Lung (tissue), 12 donors: ENCODE data around the gene RANBP17. TPM values are rescaled to one million over a fixed set of nuclear protein-coding genes. Genes with fewer than 3 reads are reported as not detected.

Source experiments
- ATAC-seq: fragments of 200-7000 bp; cut with Tn5 transposase; one replicate; pipeline ENCODE4 v1.9.1; 2020; ENCODE audit warnings: moderate number of reproducible peaks; ENCODE audit not compliant: insufficient read depth, low FRiP score
- DNase-seq, 3 donors: peaks; one replicate each; pipeline ENCODE4 v3.0.0-alpha.2; 2013 to 2017
- H3K27ac ChIP-seq, 2 donors: one replicate each; pipeline ENCODE4 v1.5.1; 2013; ENCODE audit warnings: mild to moderate bottlenecking in 2 of 2, moderate library complexity in 2 of 2, control low read depth in 1 of 2, inconsistent platforms in 1 of 2, low read depth in 1 of 2, low read length in 1 of 2
- H3K27me3 ChIP-seq, 3 donors: one replicate each; pipeline ENCODE4 v1.5.1; 2013; ENCODE audit warnings: low read length in 2 of 3; ENCODE audit not compliant: control insufficient read depth in 3 of 3, insufficient read depth in 3 of 3
- H3K36me3 ChIP-seq, 4 donors: one replicate each; pipeline ENCODE4 v1.5.1; 2013; ENCODE audit warnings: low read length in 4 of 4, mild to moderate bottlenecking in 1 of 4, moderate library complexity in 1 of 4; ENCODE audit not compliant: control insufficient read depth in 4 of 4, insufficient read depth in 4 of 4
- H3K4me1 ChIP-seq, 5 donors: one replicate each; pipeline ENCODE4 v1.5.1; 2013; ENCODE audit warnings: low read length in 5 of 5, mild to moderate bottlenecking in 2 of 5, moderate library complexity in 1 of 5; ENCODE audit not compliant: control insufficient read depth in 5 of 5, insufficient read depth in 5 of 5
- H3K4me3 ChIP-seq: one replicate; pipeline ENCODE4 v1.5.1; 2013; ENCODE audit warnings: mild to moderate bottlenecking, control low read depth, moderate library complexity
- H3K9ac ChIP-seq, 2 donors: one replicate each; pipeline ENCODE4 v1.5.1; 2013; ENCODE audit warnings: low read length in 2 of 2, control low read depth in 1 of 2; ENCODE audit not compliant: insufficient read depth in 1 of 2
- H3K9me3 ChIP-seq, 4 donors: one replicate each; pipeline ENCODE4 v1.5.1; 2013; ENCODE audit warnings: low read length in 3 of 4, mild to moderate bottlenecking in 1 of 4, moderate library complexity in 1 of 4; ENCODE audit not compliant: control insufficient read depth in 4 of 4, insufficient read depth in 3 of 4
- WGBS, 2 donors: extraction: QIAGEN DNeasy Blood & Tissue Kit; methylation state at CpG; one replicate each; pipeline ENCODE4 v1.1.7; 2013; 5-methylcytosine and 5-hydroxymethylcytosine counted together
- polyA plus RNA-seq, 2 donors: library from polyadenylated mRNA; stranded (reverse); fragments of 200-250 nt; gene quantifications; one replicate each; pipeline ENCODE4 v1.2.1, GENCODE V29; 2013
- total RNA-seq, 2 donors: library from RNA; depleted of rRNA in 1 of 2; stranded (reverse); fragments of >200 nt in 1 of 2; gene quantifications; one replicate each; pipeline ENCODE4 v1.2.1, GENCODE V29; 2014 to 2021
- TF ChIP-seq, protein P1 (sequence below): IDR thresholded peaks from 2 replicates; pipeline ENCODE4 v1.5.1; 2012; ENCODE audit warnings: mild to moderate bottlenecking; ENCODE audit errors: control extremely low read depth, extremely low read depth
- donor health status: control.
- donor health status: control.
- donor health status: Bipolar disorder and iron deficiency.
- donor health status: healthy.
- donor health status: DM: yes; HTN: yes; CAD: no.

RANBP17 gene
- total and polyA plus RNA-seq, 4 donors, result 1.8 to 130 (median 11.0) TPM

DNA sequence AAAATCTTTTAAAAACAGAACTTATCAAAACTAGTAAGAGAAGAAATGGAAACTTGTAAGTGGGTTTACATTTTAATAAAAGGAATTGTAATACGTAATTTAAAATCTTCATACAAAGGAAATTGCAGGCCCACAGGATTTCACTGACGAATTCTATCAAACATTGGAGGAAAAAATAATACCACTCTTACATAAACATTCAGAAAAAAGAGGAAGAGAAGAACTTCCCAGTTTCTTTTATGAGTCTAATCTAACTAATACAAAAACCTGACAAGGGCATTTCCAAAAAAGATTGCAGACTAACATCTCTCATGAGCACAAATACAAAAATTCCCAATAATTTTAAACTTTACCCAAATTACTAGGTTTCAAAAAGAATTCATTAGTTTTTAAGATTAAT lies 149.0 kb downstream of the RANBP17 start:
- H3K36me3 ChIP-seq, result no peaks in the 10 kb centered on the region
- no peak overlapping the region for H3K27ac ChIP-seq
- ATAC-seq, result no peak
- H3K4me1 ChIP-seq, result no peaks in the 10 kb centered on the region
- WGBS, 2 donors, result 16 to 49% methylated on average over 2 of the region's 2 CpGs
- no peak for DNase-seq
- TF ChIP-seq, protein P1, sequence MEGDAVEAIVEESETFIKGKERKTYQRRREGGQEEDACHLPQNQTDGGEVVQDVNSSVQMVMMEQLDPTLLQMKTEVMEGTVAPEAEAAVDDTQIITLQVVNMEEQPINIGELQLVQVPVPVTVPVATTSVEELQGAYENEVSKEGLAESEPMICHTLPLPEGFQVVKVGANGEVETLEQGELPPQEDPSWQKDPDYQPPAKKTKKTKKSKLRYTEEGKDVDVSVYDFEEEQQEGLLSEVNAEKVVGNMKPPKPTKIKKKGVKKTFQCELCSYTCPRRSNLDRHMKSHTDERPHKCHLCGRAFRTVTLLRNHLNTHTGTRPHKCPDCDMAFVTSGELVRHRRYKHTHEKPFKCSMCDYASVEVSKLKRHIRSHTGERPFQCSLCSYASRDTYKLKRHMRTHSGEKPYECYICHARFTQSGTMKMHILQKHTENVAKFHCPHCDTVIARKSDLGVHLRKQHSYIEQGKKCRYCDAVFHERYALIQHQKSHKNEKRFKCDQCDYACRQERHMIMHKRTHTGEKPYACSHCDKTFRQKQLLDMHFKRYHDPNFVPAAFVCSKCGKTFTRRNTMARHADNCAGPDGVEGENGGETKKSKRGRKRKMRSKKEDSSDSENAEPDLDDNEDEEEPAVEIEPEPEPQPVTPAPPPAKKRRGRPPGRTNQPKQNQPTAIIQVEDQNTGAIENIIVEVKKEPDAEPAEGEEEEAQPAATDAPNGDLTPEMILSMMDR, result no peak
- H3K4me3 ChIP-seq, result no peak overlapping the region
- H3K27me3 ChIP-seq, result no peaks in the 10 kb centered on the region
- no peak overlapping the region for H3K9ac ChIP-seq
- no peaks in the 10 kb centered on the region for H3K9me3 ChIP-seq

DNA sequence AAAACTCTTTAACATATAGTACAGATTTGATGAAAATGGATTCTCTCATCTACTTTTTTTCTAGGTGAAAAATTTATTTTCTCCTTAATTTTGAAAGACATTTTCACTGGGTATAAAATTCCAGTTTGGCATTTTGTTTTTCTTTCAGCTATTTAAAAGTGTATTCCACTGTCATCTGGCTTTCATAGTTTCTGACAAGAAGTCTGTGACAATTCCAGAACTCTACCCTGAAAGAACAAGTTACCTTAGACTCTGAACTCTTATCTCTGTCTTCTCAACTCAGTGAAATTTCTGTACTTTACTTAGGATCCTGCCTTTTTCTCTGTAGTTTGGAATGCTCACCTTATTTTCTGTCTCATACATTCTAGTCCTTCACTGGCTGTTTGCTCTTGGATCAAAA lies 161.7 kb downstream of the RANBP17 start:
- no peak for DNase-seq
- peaks cover 0 to 13% (median 7%) of the 10 kb centered on the region in 4 donors for H3K9me3 ChIP-seq
- H3K4me1 ChIP-seq, result no peaks in the 10 kb centered on the region
- no peak overlapping the region for H3K4me3 ChIP-seq
- TF ChIP-seq, protein P1, result no peak
- H3K36me3 ChIP-seq, result no peaks in the 10 kb centered on the region
- no peak for ATAC-seq
- H3K9ac ChIP-seq, result no peak overlapping the region
- no peak overlapping the region for H3K27ac ChIP-seq
- no peaks in the 10 kb centered on the region for H3K27me3 ChIP-seq

- H3K9ac ChIP-seq, result no peak overlapping the region
- H3K36me3 ChIP-seq, result peaks cover 0 to 2% (median 0%) of the 10 kb centered on the region in 4 donors
- DNase-seq (no peak), ATAC-seq (no peak)
- H3K4me3 ChIP-seq, result no peak overlapping the region
- H3K27ac ChIP-seq, result no peak overlapping the region
- TF ChIP-seq, protein P1, result no peak
- no peaks in the 10 kb centered on the region for H3K27me3 ChIP-seq
- no peaks in the 10 kb centered on the region for H3K4me1 ChIP-seq
- peaks cover 0 to 13% (median 7%) of the 10 kb centered on the region in 4 donors for H3K9me3 ChIP-seq
Measured at GRCh38 chr5:171024084-171024483, 162.3 kb downstream of the RANBP17 start.

DNA sequence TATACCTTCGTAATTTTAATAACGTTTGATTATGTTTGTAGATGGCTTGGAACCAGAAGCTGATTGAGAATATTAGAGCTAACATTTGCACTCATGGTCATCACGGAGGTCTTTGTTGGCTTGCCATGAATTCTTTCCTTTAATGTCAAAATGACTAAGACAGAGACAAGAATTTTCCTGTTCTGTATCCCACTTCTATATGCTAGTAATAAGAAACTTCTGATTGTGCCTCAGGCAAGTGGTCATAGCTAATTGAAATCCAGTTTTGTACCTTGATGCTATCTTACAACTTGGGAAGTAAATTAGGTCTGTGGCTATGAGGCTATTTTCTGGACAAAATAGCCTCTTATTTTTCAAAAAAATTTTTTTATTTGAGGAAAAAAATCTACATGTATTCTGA lies 167.6 kb downstream of the RANBP17 start:
- TF ChIP-seq, protein P1, result no peak
- DNase-seq, result no peak
- no peak overlapping the region for H3K27ac ChIP-seq
- no peak overlapping the region for H3K9ac ChIP-seq
- H3K4me3 ChIP-seq, result no peak overlapping the region
- ATAC-seq, result no peak
- no peaks in the 10 kb centered on the region for H3K4me1 ChIP-seq
- H3K9me3 ChIP-seq, result no peaks in the 10 kb centered on the region
- no peaks in the 10 kb centered on the region for H3K27me3 ChIP-seq
- WGBS, 2 donors, result 96 to 97% methylated on average over 3 of the region's 3 CpGs
- H3K36me3 ChIP-seq, result peaks cover 0 to 2% (median 0%) of the 10 kb centered on the region in 4 donors
